GM20000 (cell line): ENCODE measurements around the gene PMM2.

Source experiments
- DNase-seq: peaks from one replicate; pipeline ENCODE4 v3.0.0; 2012; ENCODE audit warnings: low spot score
- CTCF ChIP-seq: IDR thresholded peaks from 2 replicates; pipeline ENCODE4 v1.5.1; 2012; ENCODE audit warnings: mild to moderate bottlenecking, control low read depth; ENCODE audit errors: extremely low read depth, missing control alignments

Gene PMM2

GRCh38 chr16:8888951-8889892, 91.6 kb downstream of the PMM2 start:
- TF ChIP-seq CTCF = no peak
- no peak for DNase-seq

- no peak for TF ChIP-seq CTCF
- DNase-seq = no peak
These were observed 92.4 kb downstream of the PMM2 start for GRCh38 chr16:8889893-8890548.

DNA sequence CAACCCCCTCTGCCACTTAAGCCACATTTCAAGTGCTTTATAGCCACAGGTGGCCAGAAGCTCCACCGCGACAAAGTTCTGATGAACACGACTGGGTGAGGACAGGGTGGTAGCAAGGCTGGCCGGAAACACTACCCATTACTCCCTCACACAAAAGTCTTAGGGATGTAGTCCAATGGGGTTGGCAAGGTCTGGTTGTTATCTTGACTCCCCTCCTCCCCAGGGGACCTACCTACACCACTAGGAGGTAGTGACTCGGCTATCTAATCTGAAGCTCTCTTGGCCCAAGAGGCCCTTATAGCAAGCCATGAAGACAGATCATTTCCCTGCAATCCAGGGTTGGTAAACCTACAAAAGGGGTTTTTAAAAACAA, 92.9 kb downstream of the PMM2 start:
- TF ChIP-seq CTCF = no peak
- no peak for DNase-seq

DNA sequence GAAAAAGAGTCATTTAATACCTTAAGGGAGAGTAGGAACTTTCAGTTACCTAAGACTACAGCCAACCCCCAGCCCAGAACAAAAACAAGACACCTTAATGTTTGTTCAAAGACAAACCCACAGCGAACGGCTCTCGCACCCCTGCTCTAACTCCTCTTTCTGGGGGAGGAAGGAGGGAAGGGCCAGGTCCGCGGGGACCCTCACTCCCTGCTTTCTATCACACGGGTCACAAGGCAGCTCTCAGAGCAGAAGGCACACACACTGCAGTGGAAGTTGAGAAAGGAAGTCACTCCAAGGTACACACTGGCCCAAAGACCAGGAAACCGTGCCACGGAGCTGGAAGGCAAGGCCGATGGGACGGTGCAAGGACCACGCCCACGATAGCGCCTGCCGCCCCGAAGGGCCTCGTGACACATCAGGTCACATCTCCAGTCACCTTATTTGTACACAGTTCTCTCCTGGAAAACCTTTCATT, 94.5 kb downstream of the PMM2 start:
- DNase-seq = no peak
- TF ChIP-seq CTCF = no peak

- DNase-seq = no peak
- no peak for TF ChIP-seq CTCF
These were observed 95.8 kb downstream of the PMM2 start for GRCh38 chr16:8893426-8893825.

DNA sequence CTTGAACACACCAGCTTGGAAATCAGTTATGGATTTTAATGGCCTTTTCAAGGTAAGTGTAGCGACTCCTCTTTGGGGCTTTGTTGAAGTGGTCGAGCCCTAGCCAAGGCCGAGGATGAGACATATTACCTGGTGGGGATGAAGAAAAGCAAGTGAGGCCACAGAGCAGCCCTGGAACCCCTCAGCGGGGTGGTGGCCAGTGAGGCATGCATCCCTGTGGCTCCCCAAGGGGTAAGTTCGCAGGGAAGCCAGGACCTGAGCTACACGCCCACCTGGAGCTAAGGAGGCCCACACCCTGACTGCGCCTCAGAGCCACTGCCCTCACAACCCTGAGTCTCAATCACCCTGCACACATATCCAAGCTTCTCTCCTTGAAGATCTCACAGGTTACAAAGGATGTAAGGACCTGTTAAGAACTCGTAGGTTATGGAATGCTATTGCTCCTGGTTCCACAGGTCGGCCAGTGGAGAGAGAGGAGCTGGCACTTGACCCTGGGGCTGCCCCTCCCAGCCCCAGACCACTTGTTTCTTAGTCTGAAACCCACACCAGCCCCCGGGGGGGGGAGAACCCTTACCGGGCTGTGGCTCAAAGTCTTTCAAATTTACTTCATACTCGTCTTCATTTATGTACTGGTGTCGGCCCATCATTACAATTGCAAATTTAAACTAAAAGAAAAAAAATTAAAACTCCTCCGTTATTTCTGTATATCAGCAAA, 96.5 kb downstream of the PMM2 start:
- no peak for TF ChIP-seq CTCF
- DNase-seq = no peak
